HG02884 (cell line): ENCODE results near the gene PRX.
"Not testable (repeated sequence)": the region's sequence is repeated elsewhere in the genome, so short reads cannot be mapped to it uniquely, and the experiment has no call there.

Experiments used
- ATAC-seq: cut with Tn5 transposase; IDR thresholded peaks from one replicate; pipeline ENCODE4 v1.9.1; 2021; ENCODE audit warnings: mild to moderate bottlenecking, moderate library complexity; ENCODE audit not compliant: unreplicated experiment

PRX gene

GRCh38 chr19:40390084-40390742 is 23.0 kb downstream of the PRX start, which contains the start of gene HIPK4:
TSS of gene HIPK4 (minus strand) at chr19:40390181. CDS start at chr19:40389902, 279 bp downstream.
- ATAC-seq = no peak

DNA sequence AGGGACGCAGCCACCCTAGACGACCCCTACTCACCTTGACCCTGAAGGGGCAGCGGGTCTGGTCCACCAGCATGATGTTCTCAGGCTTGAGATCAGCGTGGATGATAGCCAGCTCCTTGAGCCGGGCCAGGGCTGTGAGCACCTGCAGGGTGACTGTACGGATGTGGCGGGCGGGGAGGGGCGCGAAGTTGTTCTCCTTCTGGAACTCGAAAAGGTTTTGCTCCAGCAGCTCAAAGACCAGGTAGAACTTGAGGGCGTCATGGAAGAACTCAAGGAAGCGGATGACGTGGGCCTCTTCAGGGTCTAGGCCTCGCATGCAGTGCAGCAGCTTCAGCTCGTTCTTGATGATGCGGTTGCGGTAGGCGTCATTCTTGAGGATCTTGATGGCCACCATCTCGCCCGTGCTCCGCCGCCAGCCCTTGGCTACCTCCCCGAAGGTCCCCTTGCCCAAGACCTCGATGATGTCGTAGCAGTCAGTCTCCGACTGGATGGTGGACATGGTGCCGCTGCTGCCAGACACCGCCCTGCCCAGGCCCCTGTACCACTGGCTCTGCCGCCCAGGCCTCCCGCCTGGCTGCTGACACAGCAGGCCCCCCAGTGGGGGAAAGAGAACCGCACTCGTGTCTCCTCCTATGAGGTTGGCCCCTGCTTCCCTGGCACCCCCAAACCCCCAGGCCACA is 23.6 kb downstream of the PRX start:
- no peak for ATAC-seq

GRCh38 chr19:40388481-40388880 is 24.7 kb downstream of the PRX start:
- ATAC-seq = no peak

- ATAC-seq = no peak
Measured at GRCh38 chr19:40387155-40387554, 26.0 kb downstream of the PRX start.

- ATAC-seq = no peak
Measured at GRCh38 chr19:40383668-40384248, 29.4 kb downstream of the PRX start.

DNA sequence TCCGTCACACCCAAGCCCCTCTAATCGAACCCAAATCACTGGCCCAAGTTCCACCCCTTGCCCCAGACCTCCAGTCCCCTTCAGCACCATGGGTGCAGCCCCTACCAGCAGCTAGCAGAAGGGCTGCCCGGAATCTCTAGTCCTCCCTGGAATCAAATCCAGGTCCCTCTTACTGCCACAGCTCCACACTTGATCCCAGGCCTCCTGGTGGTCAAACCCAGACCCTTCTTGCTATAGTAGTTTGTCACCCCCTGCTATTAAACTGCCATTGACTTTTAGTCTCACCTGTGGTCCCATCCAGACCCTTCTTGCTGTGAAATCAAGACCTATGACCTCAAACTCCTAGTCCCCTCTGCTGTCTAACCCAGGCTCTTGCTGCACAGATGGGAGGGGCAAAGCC is 31.9 kb downstream of the PRX start:
- ATAC-seq = no peak

DNA sequence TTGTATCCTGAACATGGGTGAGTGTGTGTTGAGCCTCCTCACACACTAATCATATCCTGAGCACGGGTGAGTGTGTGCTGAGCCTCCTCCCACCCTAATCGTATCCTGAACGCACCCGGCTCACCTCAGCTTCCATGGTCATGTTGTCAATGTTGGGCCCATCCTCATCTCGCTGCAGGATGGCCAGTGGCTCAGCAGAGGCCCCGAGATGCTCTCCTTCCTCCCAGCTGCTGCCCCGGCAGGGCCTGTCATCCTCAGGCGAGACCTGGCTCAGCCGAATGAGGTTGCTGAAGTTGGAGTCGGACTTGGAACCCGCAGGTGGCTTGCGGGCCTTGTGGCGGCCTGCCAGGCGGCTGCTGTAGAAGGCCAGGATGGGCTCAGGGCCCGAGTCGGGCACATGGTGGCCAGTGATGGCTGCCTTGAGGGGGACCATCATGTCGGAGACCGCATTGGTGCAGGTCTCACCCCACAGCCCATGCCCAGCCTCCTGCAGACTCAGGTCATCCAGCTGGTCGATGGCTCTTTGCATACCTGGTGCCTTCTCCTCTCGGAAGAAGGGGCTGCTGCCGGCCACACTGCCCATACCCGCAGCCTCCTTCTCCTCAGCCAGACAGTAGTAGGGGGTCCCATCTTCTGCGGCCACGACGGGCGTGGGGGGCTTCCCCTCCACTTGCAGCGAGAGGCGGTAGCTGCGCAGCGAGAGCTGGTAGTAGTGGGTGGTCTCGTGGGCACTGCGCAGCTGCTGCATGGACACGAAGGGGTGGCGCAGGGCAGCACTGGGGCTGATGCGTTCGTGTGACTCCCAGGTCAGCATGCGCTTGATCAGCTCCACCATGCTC is 32.8 kb downstream of the PRX start:
- ATAC-seq = no peak

- ATAC-seq = no peak
Measured at GRCh38 chr19:40379446-40380198, 33.6 kb downstream of the PRX start.

DNA sequence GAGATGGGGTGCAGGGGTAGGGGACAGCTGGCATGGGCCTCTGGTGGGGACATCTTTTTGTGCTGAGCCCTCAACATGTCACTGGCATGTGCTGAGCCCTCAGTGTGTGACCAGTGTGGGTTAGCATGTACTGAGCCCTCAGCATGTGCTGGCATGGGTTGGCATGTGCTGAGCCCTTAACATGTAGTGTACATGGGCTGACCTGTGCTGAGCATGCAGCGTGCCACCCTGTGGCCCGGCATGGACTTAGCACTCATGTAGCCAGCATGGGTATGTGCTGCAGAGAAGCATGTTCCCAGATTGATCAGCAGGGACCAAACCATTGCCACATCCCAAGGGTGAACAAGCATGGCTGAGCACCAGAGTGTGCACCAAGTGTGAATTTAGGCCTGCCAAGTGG is 34.7 kb downstream of the PRX start:
- ATAC-seq = no peak

- ATAC-seq = no peak
Measured at GRCh38 chr19:40377876-40378385, 35.2 kb downstream of the PRX start.

DNA sequence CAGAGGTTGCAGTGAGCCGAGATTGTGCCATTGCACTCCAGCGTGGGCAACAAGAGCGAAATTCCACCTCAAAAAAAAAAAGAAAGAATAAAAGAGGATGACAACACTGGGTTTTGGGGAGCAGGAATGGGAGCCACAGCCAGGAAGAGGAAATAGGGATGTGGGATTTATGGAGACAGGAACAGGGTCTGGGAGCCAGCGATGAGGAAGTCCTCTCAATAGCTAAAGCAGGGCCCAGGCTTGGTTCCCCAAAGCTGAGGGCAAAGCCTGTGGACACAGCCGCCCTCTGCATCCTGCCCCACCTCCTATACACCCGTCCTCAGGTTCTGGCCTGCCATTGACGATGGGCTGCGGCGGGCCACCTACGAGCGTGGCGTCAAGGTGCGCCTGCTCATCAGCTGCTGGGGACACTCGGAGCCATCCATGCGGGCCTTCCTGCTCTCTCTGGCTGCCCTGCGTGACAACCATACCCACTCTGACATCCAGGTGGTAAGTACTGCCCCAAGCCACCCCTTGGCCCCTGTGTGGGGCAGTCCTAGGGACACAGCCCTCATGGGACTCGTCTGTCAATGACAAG is 36.8 kb downstream of the PRX start:
- no peak for ATAC-seq

DNA sequence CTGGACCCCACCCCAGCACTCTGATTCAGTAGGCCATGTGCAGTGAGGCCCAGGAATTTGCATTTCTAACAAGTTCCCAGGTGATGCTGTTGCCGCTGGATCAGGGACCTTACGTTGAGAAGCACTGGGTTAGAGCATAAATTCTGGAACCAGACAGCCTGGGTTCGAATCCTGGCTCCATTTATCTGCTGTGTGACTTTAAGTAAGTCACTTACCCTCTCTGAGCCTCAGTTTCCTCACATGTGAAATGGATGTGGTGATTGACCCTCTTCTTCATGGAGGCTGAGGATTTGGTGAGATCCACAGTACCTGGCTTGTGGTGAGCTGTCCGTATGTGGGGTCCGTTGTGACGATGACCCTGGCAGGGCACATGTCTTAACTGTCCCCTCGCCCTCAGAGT is 39.1 kb downstream of the PRX start:
- no peak for ATAC-seq

GRCh38 chr19:40371802-40372122 is 41.4 kb downstream of the PRX start:
- ATAC-seq = no peak

DNA sequence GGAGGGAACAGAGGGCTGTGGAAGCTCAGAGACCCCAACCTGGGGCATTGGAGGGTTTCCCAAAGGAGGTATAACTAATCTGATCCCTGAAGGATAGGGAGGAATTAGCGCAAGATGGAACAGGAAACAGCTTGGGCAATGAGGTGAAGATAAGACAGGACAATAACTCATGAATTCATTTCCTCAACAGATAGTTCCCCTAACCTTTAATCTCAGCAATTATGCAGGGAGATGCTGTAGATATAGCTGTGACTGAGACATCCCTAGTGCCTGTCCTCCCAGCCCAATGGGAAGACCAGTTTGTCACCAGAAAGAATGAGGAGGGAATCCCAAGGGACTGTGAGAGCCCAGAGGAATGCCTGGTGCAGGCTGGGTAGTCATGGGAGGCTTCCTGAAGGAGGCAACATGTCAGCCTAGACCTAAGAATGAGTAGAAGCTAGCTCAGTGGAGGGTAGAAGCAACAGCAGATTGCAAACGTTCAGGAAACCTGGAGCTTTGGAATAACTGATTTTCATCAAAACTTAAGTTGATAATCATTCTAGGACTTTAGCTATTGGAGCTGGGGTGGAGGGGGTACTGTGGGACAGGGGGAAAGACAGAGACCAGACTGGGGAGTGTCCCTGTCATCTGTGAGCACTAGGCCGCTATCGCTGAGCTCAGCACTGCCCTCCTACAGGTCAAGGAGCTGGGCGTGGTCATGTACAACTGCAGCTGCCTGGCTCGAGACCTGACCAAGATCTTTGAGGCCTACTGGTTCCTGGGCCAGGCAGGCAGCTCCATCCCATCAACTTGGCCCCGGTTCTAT is 42.0 kb downstream of the PRX start:
- no peak for ATAC-seq

DNA sequence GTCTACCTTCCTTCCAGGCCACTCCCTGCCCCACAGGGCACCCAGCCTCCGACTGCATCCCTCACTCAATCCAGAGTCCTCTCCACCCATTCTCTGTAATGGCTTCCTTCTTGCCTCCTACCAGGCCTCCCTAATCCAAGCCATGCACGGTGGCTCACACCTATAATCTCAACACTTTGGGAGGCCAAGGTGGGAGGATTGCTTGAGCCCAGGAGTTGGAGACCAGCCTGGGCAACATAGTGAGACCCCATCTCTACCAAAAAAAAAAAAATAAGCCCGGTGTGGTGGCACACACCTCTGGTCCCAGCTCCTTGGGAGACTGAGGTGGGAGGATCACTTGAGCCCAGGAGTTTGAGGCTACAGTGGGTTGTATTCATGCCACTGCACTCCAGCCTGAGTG is 42.9 kb downstream of the PRX start:
- ATAC-seq = not testable (repeated sequence)

- ATAC-seq = no peak
Measured at GRCh38 chr19:40369797-40370196, 43.4 kb downstream of the PRX start.

DNA sequence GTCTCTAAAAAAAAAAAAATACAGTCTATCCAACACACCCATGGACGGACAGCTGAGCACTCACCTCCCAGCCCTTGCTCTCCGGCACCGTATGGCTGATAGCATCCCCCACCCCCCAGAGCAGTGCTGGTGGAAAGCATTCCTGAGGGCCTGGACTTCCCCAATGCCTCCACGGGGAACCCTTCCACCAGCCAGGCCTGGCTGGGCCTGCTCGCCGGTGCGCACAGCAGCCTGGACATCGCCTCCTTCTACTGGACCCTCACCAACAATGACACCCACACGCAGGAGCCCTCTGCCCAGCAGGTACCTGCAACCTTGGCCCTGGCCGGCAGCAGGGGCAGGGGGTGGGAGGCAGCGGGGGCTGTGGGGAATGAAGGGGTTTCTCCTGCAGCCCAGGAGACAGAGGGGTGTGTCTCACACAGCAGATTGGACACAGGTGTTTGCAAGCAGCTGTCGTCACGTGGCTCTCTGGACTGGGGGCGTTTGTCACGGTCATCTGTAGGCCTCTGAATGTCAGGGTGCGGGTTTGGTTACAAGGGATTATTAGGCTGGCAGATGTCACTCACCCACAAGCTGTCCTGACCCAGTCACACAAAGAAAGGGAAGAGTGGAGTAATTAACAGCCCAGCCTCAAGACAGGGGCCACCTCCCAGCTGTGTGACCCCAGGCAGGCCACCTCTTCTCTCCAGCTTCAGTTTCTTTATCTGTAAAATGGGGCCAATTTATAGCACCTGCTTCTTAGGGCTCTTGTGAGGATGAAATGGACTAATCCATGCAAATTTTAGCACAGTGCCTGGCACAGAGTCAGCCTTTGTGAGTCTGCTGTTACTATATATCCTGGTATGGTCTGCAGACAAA is 45.4 kb downstream of the PRX start:
- ATAC-seq = no peak

- no peak for ATAC-seq
Measured at GRCh38 chr19:40366697-40367561, 46.2 kb downstream of the PRX start.
